Fibroblast of lung (primary cell): Measurements from ENCODE around the gene BPIFB3. TPM values are rescaled to one million over a fixed set of nuclear protein-coding genes. Genes with fewer than 3 reads are reported as not detected.
"Not testable (repeated sequence)": the region's sequence is repeated elsewhere in the genome, so short reads cannot be mapped to it uniquely, and the experiment has no call there.

ENCODE experiments used
- DNase-seq, 2 donors: peaks; one replicate each; pipeline versions ENCODE4 v3.0.0 to v3.0.0-alpha.2; 2010; ENCODE audit warnings: low read depth in 2 of 2
- H2AFZ ChIP-seq: 2 replicates; pipeline ENCODE4 v1.5.1; 2012; ENCODE audit warnings: low read length, control low read depth, inconsistent platforms
- H3K27ac ChIP-seq: 2 replicates; pipeline ENCODE4 v1.5.1; 2011; ENCODE audit warnings: low read length, control low read depth; ENCODE audit not compliant: insufficient read depth
- H3K27me3 ChIP-seq: 2 replicates; pipeline ENCODE4 v1.5.1; 2011; ENCODE audit warnings: mild to moderate bottlenecking, low read length; ENCODE audit not compliant: control insufficient read depth, insufficient read depth
- H3K36me3 ChIP-seq: 2 replicates; pipeline ENCODE4 v1.5.1; 2011; ENCODE audit warnings: low read length; ENCODE audit not compliant: control insufficient read depth, insufficient read depth
- H3K4me1 ChIP-seq: 2 replicates; pipeline ENCODE4 v1.5.1; 2011; ENCODE audit warnings: low read length; ENCODE audit not compliant: control insufficient read depth, insufficient read depth; ENCODE audit errors: extremely low read depth
- H3K4me2 ChIP-seq: 2 replicates; pipeline ENCODE4 v1.5.1; 2011; ENCODE audit warnings: low read length, control low read depth; ENCODE audit not compliant: insufficient read depth; ENCODE audit errors: extremely low read depth
- H3K4me3 ChIP-seq, 4 experiments: fragments of 200-600 bp in 1 of 4; sonication (generic) in 1 of 4; replicated peaks in 1 of 4; 2 replicates each; pipeline ENCODE4 v1.5.1; 2011 to 2016; ENCODE audit warnings: low read length in 4 of 4, low read depth in 3 of 4, mild to moderate bottlenecking in 3 of 4, control low read depth in 2 of 4, inconsistent platforms in 1 of 4, mixed read lengths in 1 of 4; ENCODE audit not compliant: insufficient read depth in 1 of 4; ENCODE audit errors: control extremely low read depth in 1 of 4
- H3K79me2 ChIP-seq: 2 replicates; pipeline ENCODE4 v1.5.1; 2012; ENCODE audit warnings: mild to moderate bottlenecking, low read length, inconsistent platforms; ENCODE audit not compliant: control insufficient read depth, insufficient read depth
- H3K9ac ChIP-seq: 2 replicates; pipeline ENCODE4 v1.5.1; 2011; ENCODE audit warnings: mild to moderate bottlenecking, low read length, control low read depth; ENCODE audit not compliant: insufficient read depth
- H3K9me3 ChIP-seq: 2 replicates; pipeline ENCODE4 v1.5.1; 2012; ENCODE audit warnings: low read depth, low read length; ENCODE audit not compliant: control insufficient read depth, insufficient read depth
- H4K20me1 ChIP-seq: 2 replicates; pipeline ENCODE4 v1.5.1; 2011; ENCODE audit warnings: low read length; ENCODE audit not compliant: control insufficient read depth, insufficient read depth; ENCODE audit errors: extremely low read depth
- EZH2 ChIP-seq: IDR thresholded peaks from 2 replicates; pipeline ENCODE4 v1.5.1; 2012; ENCODE audit warnings: low read length, control low read depth, mild to moderate bottlenecking; ENCODE audit errors: missing control alignments
- polyA plus RNA-seq, 2 donors: library from polyadenylated mRNA; depleted of rRNA in 1 of 2; stranded (reverse) in 1 of 2; unstranded in 1 of 2; fragments of >200 nt; gene quantifications; 2 replicates each; pipeline ENCODE4 v1.2.1, GENCODE V29; 2011 to 2012; ENCODE audit warnings: missing spikeins in 1 of 2
- total RNA-seq: library from RNA; depleted of rRNA; stranded (reverse); fragments of >200 nt; gene quantifications from 2 replicates; pipeline ENCODE4 v1.2.1, GENCODE V29; 2014
- TF ChIP-seq, protein P1 (sequence below), 2 donors: IDR thresholded peaks in 1 of 2; conservative IDR thresholded peaks in 1 of 2; 1 replicate in 1 of 2; 2 replicates in 1 of 2; pipeline ENCODE4 v1.5.1; 2011 to 2012; ENCODE audit warnings: low read length in 2 of 2, control low read depth in 1 of 2, inconsistent platforms in 1 of 2, low read depth in 1 of 2, mild to moderate bottlenecking in 1 of 2

Gene BPIFB3
- total and polyA plus RNA-seq, 2 donors (not counting 1 experiment from before 2014, with no cell fraction given): not detected

DNA sequence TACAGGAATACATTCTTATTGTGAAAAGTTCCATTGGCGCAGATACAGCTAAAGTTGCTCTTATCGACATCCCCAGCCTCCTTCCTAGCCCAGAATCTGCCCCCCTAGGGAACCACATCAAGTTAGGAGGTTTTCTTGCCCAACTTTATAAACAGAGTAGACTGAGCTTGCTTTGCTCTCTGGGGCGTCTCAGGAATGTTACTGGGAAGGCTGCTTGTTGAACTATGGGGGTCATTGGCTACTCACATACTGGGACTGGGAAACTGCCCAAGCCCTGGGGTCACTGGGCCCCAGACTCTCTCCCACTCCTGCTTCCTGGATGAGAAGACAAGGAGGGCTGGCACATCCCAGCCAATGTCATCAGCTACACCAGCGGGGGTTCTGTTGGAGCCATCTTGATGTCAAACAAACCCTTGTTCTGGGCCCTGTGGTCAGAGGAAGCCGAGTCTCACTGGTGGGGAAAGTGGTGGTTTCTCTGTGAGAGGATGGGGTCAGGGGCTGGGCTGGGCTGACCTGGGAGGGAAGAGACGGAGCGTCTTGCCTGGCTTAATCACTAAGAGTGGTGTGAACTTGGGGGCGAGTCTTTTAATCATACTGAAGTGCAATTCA is 51.7 kb downstream of the BPIFB3 start:
- TF ChIP-seq, protein P1, sequence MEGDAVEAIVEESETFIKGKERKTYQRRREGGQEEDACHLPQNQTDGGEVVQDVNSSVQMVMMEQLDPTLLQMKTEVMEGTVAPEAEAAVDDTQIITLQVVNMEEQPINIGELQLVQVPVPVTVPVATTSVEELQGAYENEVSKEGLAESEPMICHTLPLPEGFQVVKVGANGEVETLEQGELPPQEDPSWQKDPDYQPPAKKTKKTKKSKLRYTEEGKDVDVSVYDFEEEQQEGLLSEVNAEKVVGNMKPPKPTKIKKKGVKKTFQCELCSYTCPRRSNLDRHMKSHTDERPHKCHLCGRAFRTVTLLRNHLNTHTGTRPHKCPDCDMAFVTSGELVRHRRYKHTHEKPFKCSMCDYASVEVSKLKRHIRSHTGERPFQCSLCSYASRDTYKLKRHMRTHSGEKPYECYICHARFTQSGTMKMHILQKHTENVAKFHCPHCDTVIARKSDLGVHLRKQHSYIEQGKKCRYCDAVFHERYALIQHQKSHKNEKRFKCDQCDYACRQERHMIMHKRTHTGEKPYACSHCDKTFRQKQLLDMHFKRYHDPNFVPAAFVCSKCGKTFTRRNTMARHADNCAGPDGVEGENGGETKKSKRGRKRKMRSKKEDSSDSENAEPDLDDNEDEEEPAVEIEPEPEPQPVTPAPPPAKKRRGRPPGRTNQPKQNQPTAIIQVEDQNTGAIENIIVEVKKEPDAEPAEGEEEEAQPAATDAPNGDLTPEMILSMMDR (conservative IDR thresholded peaks at IDR 0.05 in 1 of 2, IDR thresholded peaks at IDR 0.05 in 1 of 2; ENCODE audit: low read depth in 1 of 2, low read length in 2 of 2): no peak
- no peak for TF ChIP-seq EZH2
- no peaks in the 10 kb centered on the region for H4K20me1 ChIP-seq
- H2AFZ ChIP-seq: no peak overlapping the region
- no peak overlapping the region for H3K4me3 ChIP-seq
- H3K9me3 ChIP-seq: no peaks in the 10 kb centered on the region
- H3K9ac ChIP-seq: no peak overlapping the region
- H3K36me3 ChIP-seq: no peaks in the 10 kb centered on the region
- no peak overlapping the region for H3K27ac ChIP-seq
- no peak overlapping the region for H3K4me2 ChIP-seq
- DNase-seq: no peak
- H3K4me1 ChIP-seq: no peaks in the 10 kb centered on the region
- H3K27me3 ChIP-seq: no peaks in the 10 kb centered on the region
- no peaks in the 10 kb centered on the region for H3K79me2 ChIP-seq

DNA sequence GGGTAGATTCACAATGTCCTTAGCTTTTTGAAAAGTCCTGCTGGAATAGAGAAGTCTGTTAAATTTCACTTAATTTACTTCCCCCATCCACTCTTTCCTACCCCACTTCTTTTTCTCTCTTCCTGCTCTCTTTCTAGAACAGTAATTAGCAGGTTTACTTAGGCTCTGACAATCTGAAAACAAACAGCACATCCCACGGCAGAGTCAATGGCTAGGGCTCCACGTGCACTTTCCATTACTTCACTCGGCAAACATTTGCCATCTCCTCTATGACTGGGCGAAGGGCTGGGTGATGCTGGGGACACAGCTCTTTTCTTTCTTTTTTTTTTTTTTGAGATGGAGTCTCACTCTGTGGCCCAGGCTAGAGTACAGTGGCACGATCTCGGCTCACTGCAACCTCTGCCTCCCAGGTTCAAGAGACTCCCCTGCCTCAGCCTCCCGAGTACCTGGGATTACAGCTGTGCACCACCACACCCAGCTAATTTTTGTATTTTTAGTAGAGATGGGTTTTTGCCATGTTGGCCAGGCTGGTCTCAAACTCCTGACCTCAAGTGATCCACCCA is 52.4 kb downstream of the BPIFB3 start:
- not testable (repeated sequence) for H3K36me3 ChIP-seq, H3K4me1 ChIP-seq, H3K27ac ChIP-seq, H3K27me3 ChIP-seq, H2AFZ ChIP-seq, H3K9me3 ChIP-seq, H3K4me3 ChIP-seq, H3K4me2 ChIP-seq, H4K20me1 ChIP-seq, DNase-seq, H3K9ac ChIP-seq, H3K79me2 ChIP-seq

DNA sequence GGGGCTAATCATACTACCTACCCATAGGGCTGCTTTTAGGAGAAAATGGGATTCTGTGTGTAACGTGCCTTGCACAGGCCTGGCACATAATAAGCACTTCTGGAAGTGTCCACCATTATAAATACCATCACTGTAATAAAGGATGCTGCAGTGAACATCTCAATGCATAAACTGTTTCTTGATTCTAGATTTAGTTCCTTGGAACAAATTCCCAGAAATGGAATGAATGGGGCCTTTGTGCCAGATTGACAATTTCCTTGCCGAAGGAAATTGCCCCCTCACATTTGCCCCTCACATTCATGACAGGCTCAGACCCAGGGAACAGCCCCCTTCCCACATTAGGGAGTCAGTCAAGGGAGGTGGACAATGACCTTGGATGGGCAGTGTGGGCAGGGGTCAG is 55.0 kb downstream of the BPIFB3 start:
- no peaks in the 10 kb centered on the region for H3K36me3 ChIP-seq
- no peak overlapping the region for H3K4me2 ChIP-seq
- H3K4me3 ChIP-seq: no peak overlapping the region
- H3K27ac ChIP-seq: no peak overlapping the region
- H3K27me3 ChIP-seq: no peaks in the 10 kb centered on the region
- DNase-seq: no peak
- no peaks in the 10 kb centered on the region for H4K20me1 ChIP-seq
- H3K9ac ChIP-seq: no peak overlapping the region
- no peaks in the 10 kb centered on the region for H3K9me3 ChIP-seq
- no peak for TF ChIP-seq EZH2
- TF ChIP-seq, protein P1 (conservative IDR thresholded peaks at IDR 0.05 in 1 of 2, IDR thresholded peaks at IDR 0.05 in 1 of 2; ENCODE audit: low read depth in 1 of 2, low read length in 2 of 2): no peak
- no peaks in the 10 kb centered on the region for H3K79me2 ChIP-seq
- H2AFZ ChIP-seq: no peak overlapping the region
- H3K4me1 ChIP-seq: no peaks in the 10 kb centered on the region
